HCT116 (cell line): ENCODE results near the gene TPX2.

ENCODE experiments used
- EGR1 ChIP-seq: IDR thresholded peaks from 2 replicates; pipeline ENCODE4 v1.6.1; 2012; ENCODE audit warnings: low read depth
- FOSL1 ChIP-seq: IDR thresholded peaks from 2 replicates; pipeline ENCODE4 v1.6.1; 2012; ENCODE audit warnings: low read depth
- POLR2A ChIP-seq: IDR thresholded peaks from 2 replicates; pipeline ENCODE4 v1.7.0; 2011; ENCODE audit warnings: borderline replicate concordance; ENCODE audit not compliant: insufficient read depth, insufficient read length; ENCODE audit errors: extremely low read depth
- POLR2AphosphoS5 ChIP-seq: IDR thresholded peaks from 2 replicates; pipeline ENCODE4 v1.6.1; 2011; ENCODE audit warnings: mild to moderate bottlenecking, low read depth, low read length, moderate library complexity
- SIN3A ChIP-seq: IDR thresholded peaks from 2 replicates; pipeline ENCODE4 v1.6.1; 2012; ENCODE audit warnings: low read depth
- SP1 ChIP-seq: IDR thresholded peaks from 2 replicates; pipeline ENCODE4 v1.6.1; 2012; ENCODE audit warnings: low read depth
- TCF7L2 ChIP-seq: IDR thresholded peaks from 2 replicates; pipeline ENCODE4 v1.7.0; 2011; ENCODE audit warnings: borderline replicate concordance, inconsistent platforms; ENCODE audit not compliant: insufficient read depth, insufficient read length; ENCODE audit errors: extremely low read depth
- YY1 ChIP-seq: IDR thresholded peaks from 2 replicates; pipeline ENCODE4 v1.6.1; 2011; ENCODE audit warnings: low read length, low read depth, moderate library complexity, mild to moderate bottlenecking; ENCODE audit not compliant: insufficient replicate concordance; ENCODE audit errors: extremely low read depth
- TF ChIP-seq, protein P1 (sequence below), 3 experiments: fragments of 200-600 bp in 1 of 3; sonication (generic) in 1 of 3; IDR thresholded peaks in 2 of 3; conservative IDR thresholded peaks in 1 of 3; 2 replicates each; pipeline ENCODE4 v1.5.1; 2012 to 2017; ENCODE audit warnings: low read depth in 2 of 3, low read length in 2 of 3, antibody characterized with exemption in 1 of 3, borderline replicate concordance in 1 of 3, control low read depth in 1 of 3, mild to moderate bottlenecking in 1 of 3, mixed read lengths in 1 of 3, mixed run types in 1 of 3, moderate library complexity in 1 of 3; ENCODE audit not compliant: insufficient read depth in 1 of 3
- TF ChIP-seq, protein P2 (sequence below): IDR thresholded peaks from 2 replicates; pipeline ENCODE4 v1.6.1; 2012; ENCODE audit warnings: low read depth

DNA sequence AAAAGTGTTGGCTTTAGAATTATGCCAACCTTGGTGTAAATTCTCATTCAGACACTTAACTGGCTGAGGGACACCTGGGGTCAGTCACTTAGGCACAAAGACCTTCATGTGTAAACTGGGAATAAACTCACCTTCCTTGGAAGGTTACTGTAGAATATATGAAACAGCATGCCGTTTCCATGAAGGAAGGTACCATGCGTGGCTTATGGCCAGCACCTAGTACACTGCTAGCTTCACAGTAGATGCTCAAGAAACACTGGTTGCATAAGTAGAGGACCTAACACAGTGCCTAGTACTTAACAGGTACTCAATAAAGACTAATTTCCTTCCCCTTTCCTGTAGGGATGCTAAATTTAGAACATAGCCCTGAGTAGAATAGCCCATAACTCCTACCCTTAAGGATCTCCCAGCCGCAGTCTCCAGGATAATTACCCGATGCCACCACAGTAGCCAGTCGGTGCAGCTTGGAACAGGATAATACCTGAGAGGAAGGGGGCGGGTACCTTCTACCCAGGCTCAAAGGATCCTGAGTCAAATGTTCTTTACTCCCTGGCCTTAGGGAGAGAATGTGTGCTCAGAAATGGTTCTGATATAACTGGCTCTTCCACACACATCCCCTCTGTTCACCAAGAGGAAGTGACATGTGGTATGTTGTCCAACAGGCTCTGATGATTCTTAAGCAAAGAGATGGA lies 20.0 kb upstream of the TPX2 start:
- TF ChIP-seq YY1 (no peak), POLR2AphosphoS5 (no peak; the same call in none of the 2 replicates), SP1 (no peak), SIN3A (no peak), EGR1 (no peak), TCF7L2 (no peak), FOSL1 (no peak), POLR2A (no peak)
- TF ChIP-seq, protein P1, sequence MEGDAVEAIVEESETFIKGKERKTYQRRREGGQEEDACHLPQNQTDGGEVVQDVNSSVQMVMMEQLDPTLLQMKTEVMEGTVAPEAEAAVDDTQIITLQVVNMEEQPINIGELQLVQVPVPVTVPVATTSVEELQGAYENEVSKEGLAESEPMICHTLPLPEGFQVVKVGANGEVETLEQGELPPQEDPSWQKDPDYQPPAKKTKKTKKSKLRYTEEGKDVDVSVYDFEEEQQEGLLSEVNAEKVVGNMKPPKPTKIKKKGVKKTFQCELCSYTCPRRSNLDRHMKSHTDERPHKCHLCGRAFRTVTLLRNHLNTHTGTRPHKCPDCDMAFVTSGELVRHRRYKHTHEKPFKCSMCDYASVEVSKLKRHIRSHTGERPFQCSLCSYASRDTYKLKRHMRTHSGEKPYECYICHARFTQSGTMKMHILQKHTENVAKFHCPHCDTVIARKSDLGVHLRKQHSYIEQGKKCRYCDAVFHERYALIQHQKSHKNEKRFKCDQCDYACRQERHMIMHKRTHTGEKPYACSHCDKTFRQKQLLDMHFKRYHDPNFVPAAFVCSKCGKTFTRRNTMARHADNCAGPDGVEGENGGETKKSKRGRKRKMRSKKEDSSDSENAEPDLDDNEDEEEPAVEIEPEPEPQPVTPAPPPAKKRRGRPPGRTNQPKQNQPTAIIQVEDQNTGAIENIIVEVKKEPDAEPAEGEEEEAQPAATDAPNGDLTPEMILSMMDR (IDR thresholded peaks at IDR 0.05 in 2 of 3, conservative IDR thresholded peaks at IDR 0.05 in 1 of 3; ENCODE audit: borderline replicate concordance in 1 of 3, insufficient read depth in 1 of 3, low read depth in 2 of 3, low read length in 2 of 3): no peak
- TF ChIP-seq, protein P2, sequence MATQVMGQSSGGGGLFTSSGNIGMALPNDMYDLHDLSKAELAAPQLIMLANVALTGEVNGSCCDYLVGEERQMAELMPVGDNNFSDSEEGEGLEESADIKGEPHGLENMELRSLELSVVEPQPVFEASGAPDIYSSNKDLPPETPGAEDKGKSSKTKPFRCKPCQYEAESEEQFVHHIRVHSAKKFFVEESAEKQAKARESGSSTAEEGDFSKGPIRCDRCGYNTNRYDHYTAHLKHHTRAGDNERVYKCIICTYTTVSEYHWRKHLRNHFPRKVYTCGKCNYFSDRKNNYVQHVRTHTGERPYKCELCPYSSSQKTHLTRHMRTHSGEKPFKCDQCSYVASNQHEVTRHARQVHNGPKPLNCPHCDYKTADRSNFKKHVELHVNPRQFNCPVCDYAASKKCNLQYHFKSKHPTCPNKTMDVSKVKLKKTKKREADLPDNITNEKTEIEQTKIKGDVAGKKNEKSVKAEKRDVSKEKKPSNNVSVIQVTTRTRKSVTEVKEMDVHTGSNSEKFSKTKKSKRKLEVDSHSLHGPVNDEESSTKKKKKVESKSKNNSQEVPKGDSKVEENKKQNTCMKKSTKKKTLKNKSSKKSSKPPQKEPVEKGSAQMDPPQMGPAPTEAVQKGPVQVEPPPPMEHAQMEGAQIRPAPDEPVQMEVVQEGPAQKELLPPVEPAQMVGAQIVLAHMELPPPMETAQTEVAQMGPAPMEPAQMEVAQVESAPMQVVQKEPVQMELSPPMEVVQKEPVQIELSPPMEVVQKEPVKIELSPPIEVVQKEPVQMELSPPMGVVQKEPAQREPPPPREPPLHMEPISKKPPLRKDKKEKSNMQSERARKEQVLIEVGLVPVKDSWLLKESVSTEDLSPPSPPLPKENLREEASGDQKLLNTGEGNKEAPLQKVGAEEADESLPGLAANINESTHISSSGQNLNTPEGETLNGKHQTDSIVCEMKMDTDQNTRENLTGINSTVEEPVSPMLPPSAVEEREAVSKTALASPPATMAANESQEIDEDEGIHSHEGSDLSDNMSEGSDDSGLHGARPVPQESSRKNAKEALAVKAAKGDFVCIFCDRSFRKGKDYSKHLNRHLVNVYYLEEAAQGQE: no peak
